Measurements from ENCODE around the gene CLTB.

CLTB gene

DNA sequence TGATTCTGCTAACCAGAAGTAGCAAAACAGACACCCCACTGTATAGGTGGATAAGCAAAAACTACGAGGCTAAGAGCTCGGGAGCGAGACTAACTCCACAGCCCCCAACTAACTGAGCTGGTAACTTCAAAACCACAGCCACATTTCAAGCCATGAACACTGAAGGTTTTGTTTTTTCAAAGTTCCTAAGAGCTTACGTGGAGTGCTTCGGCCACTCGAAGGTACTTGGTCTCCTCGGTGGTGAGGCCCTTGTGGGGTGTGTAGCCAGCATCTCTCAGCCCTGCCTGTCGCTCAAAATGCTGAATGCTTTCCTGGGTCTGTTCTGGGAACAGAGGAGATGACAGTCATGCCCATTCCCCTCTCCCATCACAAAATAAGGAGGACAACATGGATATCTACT, 65.9 kb downstream of the CLTB start:
- no peak for DNase-seq

DNA sequence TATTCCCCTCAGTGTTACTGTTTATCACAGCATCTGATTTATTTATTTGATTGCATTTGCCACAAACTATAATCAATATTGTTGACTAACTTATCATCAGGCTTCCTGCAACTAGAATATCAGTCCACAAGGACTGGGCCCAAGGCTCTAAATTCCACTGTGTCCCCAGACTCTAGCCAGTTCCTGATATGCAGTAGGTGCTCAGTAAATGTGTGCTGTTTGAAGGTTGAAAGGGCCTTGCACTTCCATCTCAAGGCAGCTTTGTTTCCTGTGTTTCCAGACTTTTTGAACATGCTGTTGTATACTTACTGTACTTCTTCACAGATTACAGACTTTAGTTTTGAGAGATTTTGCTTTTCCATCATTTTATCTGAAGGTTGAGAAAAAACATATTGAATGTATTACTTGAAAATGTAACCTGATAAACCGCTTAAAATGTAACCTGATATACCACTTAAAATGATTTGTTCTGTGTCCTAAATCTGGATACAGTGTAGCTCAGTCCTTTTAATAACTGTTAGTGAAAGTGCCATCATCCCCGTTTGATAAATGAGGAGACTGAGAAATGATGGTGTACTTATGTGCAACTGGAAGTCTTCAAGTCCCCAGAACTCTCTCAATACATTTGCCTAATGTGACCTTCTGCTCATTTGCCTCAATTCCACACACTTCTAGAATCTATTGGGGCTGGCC, 73.4 kb downstream of the CLTB start:
- no peak for DNase-seq
